K562 (cell line): Measurements from ENCODE around the gene FAM240A. TPM values are rescaled to one million over a fixed set of nuclear protein-coding genes. Genes with fewer than 3 reads are reported as not detected.

Source experiments
- ATAC-seq: fragments of 200-7000 bp; cut with Tn5 transposase; 3 replicates; pipeline ENCODE4 v1.9.1; 2020; ENCODE audit warnings: moderate library complexity
- BruUV-seq: library from RNA; stranded (reverse); fragments of 400-500 nt; replicated peaks from 2 replicates; lab custom pipeline; 2021; lab: Mats Ljungman, UMichigan
- CTCF ChIA-PET: fragments of 300-600 bp; formaldehyde crosslinking; extraction: SDS; loops from one replicate; lab custom pipeline; 2021; ENCODE audit warnings: low intra/inter-chr PET ratio; lab: Yijun Ruan, JAX
- POLR2A ChIA-PET: fragments of 300-600, 350-650 bp; sonication (Branson Sonifier 250); formaldehyde crosslinking; extraction: SDS; loops from one replicate; lab custom pipeline; 2021; ENCODE audit warnings: antibody characterized with exemption, inconsistent platforms; lab: Yijun Ruan, JAX
- DNase-seq, 4 experiments: peaks; one replicate each; pipeline versions ENCODE4 v3.0.0 to v3.0.0-alpha.2; 2011 to 2018; ENCODE audit warnings: low spot score in 3 of 4, mixed read lengths in 3 of 4; ENCODE audit errors: extremely low read depth in 1 of 4
- FAIRE-seq: peaks from 2 replicates; lab custom pipeline; 2011; peaks lifted over from hg19 to GRCh38; lab: Jason Lieb, UNC
- H2AFZ ChIP-seq: 2 replicates; pipeline ENCODE4 v1.6.0; 2011; ENCODE audit warnings: low read depth, low read length, control low read depth, inconsistent platforms
- H3K27ac ChIP-seq: fragments of 200-600 bp; 3 replicates; pipeline ENCODE4 v1.8.0; 2011; ENCODE audit warnings: low read depth, mild to moderate bottlenecking, control low read depth, inconsistent platforms, low read length, moderate library complexity, mixed read lengths; ENCODE audit errors: extremely low read depth
- H3K27me3 ChIP-seq, 2 experiments: fragments of 300-600 bp in 1 of 2; 2 replicates in 1 of 2; 3 replicates in 1 of 2; pipeline versions ENCODE4 v1.6.0 to v1.8.0; 2011; ENCODE audit warnings: inconsistent platforms in 2 of 2, low read length in 2 of 2, mild to moderate bottlenecking in 1 of 2, mixed read lengths in 1 of 2, moderate library complexity in 1 of 2; ENCODE audit not compliant: control insufficient read depth in 2 of 2, insufficient read depth in 2 of 2
- H3K36me3 ChIP-seq: fragments of 300-600 bp; 3 replicates; pipeline ENCODE4 v1.8.0; 2011; ENCODE audit warnings: mild to moderate bottlenecking, low read length, inconsistent platforms; ENCODE audit not compliant: control insufficient read depth, insufficient read depth
- H3K4me1 ChIP-seq, 2 experiments: fragments of 200-600 bp in 1 of 2; replicated peaks in 1 of 2; 2 replicates in 1 of 2; 3 replicates in 1 of 2; pipeline versions ENCODE4 v1.5.1 to v1.8.0; 2011; ENCODE audit warnings: inconsistent platforms in 2 of 2, low read length in 2 of 2, mild to moderate bottlenecking in 1 of 2, mixed read lengths in 1 of 2, moderate library complexity in 1 of 2; ENCODE audit not compliant: control insufficient read depth in 2 of 2, insufficient read depth in 2 of 2
- H3K4me2 ChIP-seq: 2 replicates; pipeline ENCODE4 v1.6.1; 2011; ENCODE audit warnings: low read length, control low read depth, inconsistent platforms, mixed read lengths; ENCODE audit not compliant: insufficient read depth
- H3K4me3 ChIP-seq: fragments of 200-600 bp; sonication (generic), shearing (Covaris generic); 2 replicates; pipeline ENCODE4 v1.5.1; 2016; ENCODE audit warnings: control low read depth, inconsistent platforms
- H3K79me2 ChIP-seq: fragments of 200-600 bp; 3 replicates; pipeline ENCODE4 v1.8.0; 2011; ENCODE audit warnings: low read length, inconsistent platforms; ENCODE audit not compliant: control insufficient read depth, insufficient read depth
- H3K9ac ChIP-seq, 2 experiments: 2 replicates each; pipeline versions ENCODE4 v1.6.0 to v1.6.1; 2011; ENCODE audit warnings: low read depth in 2 of 2, low read length in 2 of 2, control low read depth in 1 of 2, inconsistent platforms in 1 of 2, mild to moderate bottlenecking in 1 of 2, mixed read lengths in 1 of 2; ENCODE audit not compliant: insufficient read depth in 1 of 2
- H3K9me1 ChIP-seq: one replicate; pipeline ENCODE4 v1.6.0; 2011; ENCODE audit warnings: inconsistent platforms, mild to moderate bottlenecking, low read length, moderate library complexity; ENCODE audit not compliant: control insufficient read depth, insufficient read depth
- H3K9me3 ChIP-seq: replicated peaks from 2 replicates; pipeline ENCODE4 v1.5.1; 2011; ENCODE audit warnings: low read depth, low read length, inconsistent platforms; ENCODE audit not compliant: control insufficient read depth, insufficient read depth
- H4K20me1 ChIP-seq: replicated peaks from 2 replicates; pipeline ENCODE4 v1.6.1; 2011; ENCODE audit warnings: low read length, inconsistent platforms, mixed read lengths; ENCODE audit not compliant: control insufficient read depth, insufficient read depth
- C11orf30 ChIP-seq: fragments of 450-650 bp; IDR thresholded peaks from 2 replicates; pipeline ENCODE4 v1.6.1; 2016; ENCODE audit warnings: low read depth, mild to moderate bottlenecking
- CAMTA2 ChIP-seq: fragments of 250-450 bp; sonication (Bioruptor Pico); conservative IDR thresholded peaks from 2 replicates; pipeline ENCODE4 v1.5.1; 2022
- CBFA2T3 ChIP-seq: fragments of 450-650 bp; IDR thresholded peaks from 2 replicates; pipeline ENCODE4 v1.6.1; 2017
- CBX2 ChIP-seq: fragments of 200-600 bp; sonication (generic); IDR thresholded peaks from one replicate; pipeline ENCODE4 v1.6.1; 2012; ENCODE audit warnings: mild to moderate bottlenecking, low read length, inconsistent platforms; ENCODE audit not compliant: insufficient read depth, poor library complexity, severe bottlenecking
- DMBX1 ChIP-seq: fragments of 250-450 bp; sonication (Bioruptor Pico); IDR thresholded peaks from 2 replicates; pipeline ENCODE4 v1.8.0; 2022; ENCODE audit warnings: inconsistent platforms, mild to moderate bottlenecking, moderate library complexity, borderline replicate concordance
- ELF1 ChIP-seq: fragments of 200-800 bp; sonication (Bioruptor generic); IDR thresholded peaks from 2 replicates; pipeline ENCODE4 v1.6.1; 2016; ENCODE audit warnings: missing genetic modification characterization, missing compliant biosample characterization
- KAT8 ChIP-seq: fragments of 450-650 bp; IDR thresholded peaks from 2 replicates; pipeline ENCODE4 v1.6.1; 2016; ENCODE audit warnings: low read depth, mild to moderate bottlenecking
- KLF16 ChIP-seq: IDR thresholded peaks from 2 replicates; pipeline ENCODE4 v1.6.1; 2016; ENCODE audit warnings: antibody characterized with exemption
- NR1H2 ChIP-seq: sonication (generic); formaldehyde crosslinking; IDR thresholded peaks from 2 replicates; pipeline ENCODE4 v1.4.0; 2020; ENCODE audit warnings: mild to moderate bottlenecking, missing genetic modification reagents
- PCBP1 ChIP-seq: fragments of 200-400 bp; formaldehyde crosslinking; IDR thresholded peaks from 2 replicates; pipeline ENCODE4 v1.6.1; 2018; ENCODE audit warnings: mild to moderate bottlenecking, low read depth, low read length; ENCODE audit not compliant: poor library complexity, severe bottlenecking
- SMARCC2 ChIP-seq: fragments of 450-650 bp; IDR thresholded peaks from 2 replicates; pipeline ENCODE4 v1.6.1; 2017; ENCODE audit warnings: antibody characterized with exemption, moderate library complexity, mild to moderate bottlenecking, low read depth
- THRB ChIP-seq: fragments of 450-650 bp; formaldehyde crosslinking; conservative IDR thresholded peaks from 2 replicates; pipeline ENCODE4 v1.4.0; 2022; ENCODE audit warnings: mild to moderate bottlenecking, missing genetic modification characterization
- WGBS: fragments of 100-300 bp; shearing (Covaris generic); methylation state at CpG from one replicate; pipeline ENCODE4 v1.1.6; 2016; ENCODE audit warnings: low coverage, mixed read lengths; ENCODE audit not compliant: insufficient coverage; ENCODE audit errors: missing lambda C conversion rate; 5-methylcytosine and 5-hydroxymethylcytosine counted together
- in situ Hi-C: fragments of 300-500 bp; cut with MboI; formaldehyde crosslinking; loops from 4 replicates; pipeline ENCODE4 v1.15.0; 2018; ENCODE audit warnings: inconsistent platforms, mixed read lengths
- intact Hi-C: fragments of 100-400 bp; cut with micrococcal nuclease; formaldehyde crosslinking; loops from 2 replicates; pipeline ENCODE4 v1.14.2; 2022
- polyA plus RNA-seq, 8 experiments: library from polyadenylated mRNA; depleted of rRNA in 4 of 8; stranded (reverse) in 5 of 8; unstranded in 3 of 8; fragments of >200 nt; fragmentation: Nextera tagmentation in 2 of 8; fragmentation: Illumina TruSeq in 1 of 8; extraction: Ambion mirVana in 2 of 8; extraction: Trizol in 1 of 8; gene quantifications; 2 replicates each; pipeline versions ENCODE4 v1.2.1 to v1.2.3, GENCODE V29; 2011 to 2014; ENCODE audit warnings: inconsistent platforms in 1 of 8, missing spikeins in 1 of 8
- total RNA-seq, 7 experiments: library from RNA; depleted of rRNA in 6 of 7; stranded (reverse); fragments of >200 nt in 6 of 7; fragmentation: Illumina TruSeq in 2 of 7; extraction: Trizol in 2 of 7; gene quantifications; 2 replicates each; pipeline versions ENCODE4 v1.2.1 to v1.2.3, GENCODE V29; 2011 to 2021; ENCODE audit warnings: low replicate concordance in 1 of 7

The FAM240A gene
- total and polyA plus RNA-seq, 9 of the 15 experiments (the other 6 are each of a cell fraction or from before 2014, with no cell fraction given): not detected

GRCh38 chr3:46565077-46565476 is 47.2 kb upstream of the FAM240A start:
- ChIA-PET CTCF (no interaction called here), POLR2A (interaction anchor here (0.7 kb wide), 1 partner anchor 10 kb away, joined by 4 read pairs; no protein-coding TSS in a partner anchor)
- Histone ChIP-seq H4K20me1 (no peaks in the 10 kb centered on the region), H3K4me2 (no peak overlapping the region), H3K4me3 (no peak overlapping the region), H3K9me3 (no peaks in the 10 kb centered on the region), H3K9me1 (no peaks in the 10 kb centered on the region), H3K9ac (no peak overlapping the region), H3K4me1 (peaks cover 0 to 11% of the 10 kb centered on the region in 2 experiments; a peak in 4 of 5 replicates), H3K27ac (no peak overlapping the region), H2AFZ (no peak overlapping the region), H3K36me3 (no peaks in the 10 kb centered on the region), H3K79me2 (no peaks in the 10 kb centered on the region), H3K27me3 (peaks cover 19 to 29% of the 10 kb centered on the region in 2 experiments)
- intact Hi-C loops: no loop called here
- no peak for TF ChIP-seq CBX2
- TF ChIP-seq ELF1 (tag): no peak
- no peak for TF ChIP-seq C11orf30
- TF ChIP-seq KAT8: no peak
- TF ChIP-seq DMBX1: no peak
- no peak for TF ChIP-seq NR1H2 (CRISPR knock-in tag)
- no peak for TF ChIP-seq KLF16
- no peak for TF ChIP-seq SMARCC2
- no peak for TF ChIP-seq CBFA2T3
- no peak for TF ChIP-seq PCBP1
- no peak for TF ChIP-seq THRB (CRISPR knock-in tag)
- TF ChIP-seq CAMTA2 (CRISPR knock-in tag): no peak
- DNase-seq (no peak), ATAC-seq (no peak), FAIRE-seq (no peak)
- in situ Hi-C loops: no loop called here
- WGBS: 6% methylated on average over 4 of the region's 4 CpGs
- no TSS peak for BruUV-seq
